Right ventricle myocardium superior (tissue), 1 donor: ENCODE measurements around the gene SNTA1. TPM values are rescaled to one million over a fixed set of nuclear protein-coding genes. Genes with fewer than 3 reads are reported as not detected.
A peak's percentile ranks its signal among the peaks of the same experiment; 100 is the strongest.

Experiments
- ATAC-seq: fragments of 200-7000 bp; cut with Tn5 transposase; one replicate; pipeline ENCODE4 v1.9.1; 2020; ENCODE audit warnings: mild to moderate bottlenecking; ENCODE audit not compliant: poor library complexity
- DNase-seq: peaks from one replicate; pipeline ENCODE4 v3.0.0-alpha.2; 2020
- intact Hi-C: fragments of 100-400 bp; cut with DNase I; formaldehyde crosslinking; loops from one replicate; pipeline ENCODE4 v1.11.2; 2022
- total RNA-seq: library from RNA; stranded (reverse); fragmentation: NEBNext Ultra II Directional; extraction: Animal tissue kit (Norgen Biotek cat#: 25700); gene quantifications from one replicate; pipeline ENCODE4 v1.2.1, GENCODE V29; 2021
- donor health status: DM: no; HTN: yes; CAD: no; lungs with severe emphysema.

Gene SNTA1
- total RNA-seq, 1 donor from 2014 or later, result 215 TPM

DNA sequence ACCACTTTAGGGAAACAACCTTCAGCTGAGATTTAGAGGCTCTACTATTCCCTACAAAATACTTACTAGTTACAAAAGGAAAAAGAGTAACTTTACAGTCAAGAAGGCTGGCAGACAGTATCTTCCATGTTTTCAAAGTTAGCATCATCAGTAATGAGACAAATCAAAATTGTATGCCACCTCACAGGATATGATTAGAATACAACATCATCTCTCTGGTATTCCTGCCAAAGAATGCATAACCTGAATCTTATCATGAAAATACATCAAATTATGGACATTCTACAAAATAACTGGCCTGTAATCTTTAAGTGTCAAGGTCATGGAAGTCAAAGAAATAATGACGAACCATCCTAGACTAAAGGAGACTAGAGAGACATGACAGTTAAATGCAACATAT, 80.7 kb downstream of the SNTA1 start:
- intact Hi-C loops, result no loop called here
- DNase-seq (no peak), ATAC-seq (no peak)

- ATAC-seq, result peak; percentile 38
- DNase-seq, result no peak
- intact Hi-C loops, result no loop called here
Observed at GRCh38 chr20:33359399-33360261, 83.9 kb downstream of the SNTA1 start.

Other genes starting within 250 kb of the SNTA1 start
- gene BPIFA3, start 226.4 kb downstream of the SNTA1 start, total RNA-seq, result not detected
- not detected for gene BPIFA1, start 207.8 kb downstream of the SNTA1 start, total RNA-seq
- gene BPIFB1, start 160.5 kb downstream of the SNTA1 start, total RNA-seq, result not detected
- 19.8 TPM for gene CDK5RAP1, start 42.2 kb downstream of the SNTA1 start, total RNA-seq
- 9.1 TPM for gene CBFA2T2, start 46.3 kb upstream of the SNTA1 start, total RNA-seq
- gene C20orf144, start 218.6 kb upstream of the SNTA1 start, total RNA-seq, result not detected
- 0.22 TPM for gene ACTL10, start 223.2 kb upstream of the SNTA1 start, total RNA-seq
- gene NECAB3, start 230.7 kb upstream of the SNTA1 start, total RNA-seq, result 69.4 TPM
- 1.1 TPM for gene E2F1, start 242.6 kb upstream of the SNTA1 start, total RNA-seq